Lung (tissue), 12 donors: Measurements from ENCODE around the gene HYI. TPM values are rescaled to one million over a fixed set of nuclear protein-coding genes. Genes with fewer than 3 reads are reported as not detected.
A peak's percentile ranks its signal among the peaks of the same experiment; 100 is the strongest.
"Not testable (repeated sequence)": the region's sequence is repeated elsewhere in the genome, so short reads cannot be mapped to it uniquely, and the experiment has no call there.

Source experiments
- ATAC-seq: fragments of 200-7000 bp; cut with Tn5 transposase; one replicate; pipeline ENCODE4 v1.9.1; 2020; ENCODE audit warnings: moderate number of reproducible peaks; ENCODE audit not compliant: insufficient read depth, low FRiP score
- DNase-seq, 3 donors: peaks; one replicate each; pipeline ENCODE4 v3.0.0-alpha.2; 2013 to 2017
- H3K27ac ChIP-seq, 2 donors: one replicate each; pipeline ENCODE4 v1.5.1; 2013; ENCODE audit warnings: mild to moderate bottlenecking in 2 of 2, moderate library complexity in 2 of 2, control low read depth in 1 of 2, inconsistent platforms in 1 of 2, low read depth in 1 of 2, low read length in 1 of 2
- H3K27me3 ChIP-seq, 3 donors: one replicate each; pipeline ENCODE4 v1.5.1; 2013; ENCODE audit warnings: low read length in 2 of 3; ENCODE audit not compliant: control insufficient read depth in 3 of 3, insufficient read depth in 3 of 3
- H3K36me3 ChIP-seq, 4 donors: one replicate each; pipeline ENCODE4 v1.5.1; 2013; ENCODE audit warnings: low read length in 4 of 4, mild to moderate bottlenecking in 1 of 4, moderate library complexity in 1 of 4; ENCODE audit not compliant: control insufficient read depth in 4 of 4, insufficient read depth in 4 of 4
- H3K4me1 ChIP-seq, 5 donors: one replicate each; pipeline ENCODE4 v1.5.1; 2013; ENCODE audit warnings: low read length in 5 of 5, mild to moderate bottlenecking in 2 of 5, moderate library complexity in 1 of 5; ENCODE audit not compliant: control insufficient read depth in 5 of 5, insufficient read depth in 5 of 5
- H3K4me3 ChIP-seq: one replicate; pipeline ENCODE4 v1.5.1; 2013; ENCODE audit warnings: mild to moderate bottlenecking, control low read depth, moderate library complexity
- H3K9ac ChIP-seq, 2 donors: one replicate each; pipeline ENCODE4 v1.5.1; 2013; ENCODE audit warnings: low read length in 2 of 2, control low read depth in 1 of 2; ENCODE audit not compliant: insufficient read depth in 1 of 2
- H3K9me3 ChIP-seq, 4 donors: one replicate each; pipeline ENCODE4 v1.5.1; 2013; ENCODE audit warnings: low read length in 3 of 4, mild to moderate bottlenecking in 1 of 4, moderate library complexity in 1 of 4; ENCODE audit not compliant: control insufficient read depth in 4 of 4, insufficient read depth in 3 of 4
- CTCF ChIP-seq: IDR thresholded peaks from 2 replicates; pipeline ENCODE4 v1.5.1; 2012; ENCODE audit warnings: mild to moderate bottlenecking; ENCODE audit errors: control extremely low read depth, extremely low read depth
- WGBS, 2 donors: extraction: QIAGEN DNeasy Blood & Tissue Kit; methylation state at CpG; one replicate each; pipeline ENCODE4 v1.1.7; 2013; 5-methylcytosine and 5-hydroxymethylcytosine counted together
- polyA plus RNA-seq, 2 donors: library from polyadenylated mRNA; stranded (reverse); fragments of 200-250 nt; gene quantifications; one replicate each; pipeline ENCODE4 v1.2.1, GENCODE V29; 2013
- total RNA-seq, 2 donors: library from RNA; depleted of rRNA in 1 of 2; stranded (reverse); fragments of >200 nt in 1 of 2; gene quantifications; one replicate each; pipeline ENCODE4 v1.2.1, GENCODE V29; 2014 to 2021
- donor health status: control.
- donor health status: control.
- donor health status: Bipolar disorder and iron deficiency.
- donor health status: healthy.
- donor health status: DM: yes; HTN: yes; CAD: no.

The HYI gene
- total and polyA plus RNA-seq, 4 donors, result 35.8 to 103 (median 69.4) TPM

GRCh38 chr1:43414634-43415223, 39.0 kb downstream of the HYI start:
- H3K36me3 ChIP-seq, result peaks cover 23 to 45% (median 29%) of the 10 kb centered on the region in 4 donors
- H3K9ac ChIP-seq, result no peak overlapping the region
- no peak overlapping the region for H3K4me3 ChIP-seq
- ATAC-seq, result peak; percentile 86
- 78 to 86% methylated on average over 5 of the region's 5 CpGs for WGBS, 2 donors
- no peaks in the 10 kb centered on the region for H3K9me3 ChIP-seq
- H3K4me1 ChIP-seq, result peaks cover 0 to 5% (median 0%) of the 10 kb centered on the region in 5 donors
- TF ChIP-seq CTCF, result peak; percentile 41
- H3K27me3 ChIP-seq, result no peaks in the 10 kb centered on the region
- no peak overlapping the region for H3K27ac ChIP-seq
- peak; percentile 49 to 68 (median 63) for DNase-seq

- H3K4me1 ChIP-seq, H3K4me3 ChIP-seq, H3K27me3 ChIP-seq, ATAC-seq, H3K9me3 ChIP-seq, H3K9ac ChIP-seq, H3K27ac ChIP-seq, DNase-seq: not testable (repeated sequence)
- H3K36me3 ChIP-seq, result peaks cover 16 to 35% (median 26%) of the 10 kb centered on the region in 4 donors
- 94 to 100% methylated on average over 1 of the region's 1 CpG for WGBS, 2 donors
These were observed 40.3 kb downstream of the HYI start for GRCh38 chr1:43413426-43413825.

DNA sequence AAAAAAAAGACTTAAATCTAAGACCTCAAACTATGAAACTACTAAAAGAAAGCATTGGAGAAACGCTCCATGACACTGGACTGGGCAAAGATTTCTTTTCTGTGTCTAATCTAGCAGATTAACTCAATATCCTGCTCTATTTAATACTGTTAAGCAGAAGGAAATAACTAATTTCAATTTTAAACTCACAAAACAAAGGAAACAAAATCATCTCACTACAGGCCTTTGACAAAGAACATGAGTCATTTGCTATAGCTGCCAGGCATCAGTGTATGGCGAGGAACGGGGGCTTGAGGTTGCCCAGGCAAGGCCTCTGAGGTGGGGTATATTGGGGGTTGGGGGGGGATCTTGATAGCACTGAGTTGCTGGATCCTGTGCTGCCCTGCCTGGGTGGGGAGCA, 43.2 kb downstream of the HYI start:
- DNase-seq (no peak), ATAC-seq (no peak)
- Histone ChIP-seq H3K4me1 (peaks cover 0 to 2% (median 0%) of the 10 kb centered on the region in 5 donors), H3K4me3 (no peak overlapping the region), H3K27ac (no peak overlapping the region), H3K9me3 (no peaks in the 10 kb centered on the region), H3K36me3 (peaks cover 9 to 33% (median 16%) of the 10 kb centered on the region in 4 donors), H3K9ac (no peak overlapping the region), H3K27me3 (no peaks in the 10 kb centered on the region)
- WGBS, 2 donors, result 79 to 99% methylated on average over 3 of the region's 3 CpGs
- no peak for TF ChIP-seq CTCF

GRCh38 chr1:43405876-43406234, 47.9 kb downstream of the HYI start:
- H3K9ac ChIP-seq, result no peak overlapping the region
- WGBS, 2 donors, result 93 to 100% methylated on average over 2 of the region's 2 CpGs
- ATAC-seq, result no peak

More at GRCh38 chr1:43405876-43406234, 47.9 kb downstream of the HYI start:
- Histone ChIP-seq H3K4me3 (no peak overlapping the region), H3K9me3 (no peaks in the 10 kb centered on the region), H3K4me1 (peaks cover 0 to 3% (median 0%) of the 10 kb centered on the region in 5 donors), H3K36me3 (peaks cover 21 to 39% (median 29%) of the 10 kb centered on the region in 4 donors), H3K27me3 (no peaks in the 10 kb centered on the region), H3K27ac (no peak overlapping the region)
- DNase-seq, result no peak
- TF ChIP-seq CTCF, result no peak
